Stimulated activated CD8-positive, alpha-beta memory T cell treated with anti-CD3 and anti-CD28 coated beads, Interleukin-4, amount 100 ng/mL, for 1 hour (primary cell): ENCODE data around the gene PTAR1.
"Not testable (repeated sequence)": the region's sequence is repeated elsewhere in the genome, so short reads cannot be mapped to it uniquely, and the experiment has no call there.

Source experiments
- DNase-seq, 2 donors: peaks; one replicate each; pipeline ENCODE4 v3.0.0-alpha.2; 2020; ENCODE audit warnings: low read depth in 2 of 2, low spot score in 1 of 2

Gene PTAR1, protein sequence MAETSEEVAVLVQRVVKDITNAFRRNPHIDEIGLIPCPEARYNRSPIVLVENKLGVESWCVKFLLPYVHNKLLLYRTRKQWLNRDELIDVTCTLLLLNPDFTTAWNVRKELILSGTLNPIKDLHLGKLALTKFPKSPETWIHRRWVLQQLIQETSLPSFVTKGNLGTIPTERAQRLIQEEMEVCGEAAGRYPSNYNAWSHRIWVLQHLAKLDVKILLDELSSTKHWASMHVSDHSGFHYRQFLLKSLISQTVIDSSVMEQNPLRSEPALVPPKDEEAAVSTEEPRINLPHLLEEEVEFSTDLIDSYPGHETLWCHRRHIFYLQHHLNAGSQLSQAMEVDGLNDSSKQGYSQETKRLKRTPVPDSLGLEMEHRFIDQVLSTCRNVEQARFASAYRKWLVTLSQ

DNA sequence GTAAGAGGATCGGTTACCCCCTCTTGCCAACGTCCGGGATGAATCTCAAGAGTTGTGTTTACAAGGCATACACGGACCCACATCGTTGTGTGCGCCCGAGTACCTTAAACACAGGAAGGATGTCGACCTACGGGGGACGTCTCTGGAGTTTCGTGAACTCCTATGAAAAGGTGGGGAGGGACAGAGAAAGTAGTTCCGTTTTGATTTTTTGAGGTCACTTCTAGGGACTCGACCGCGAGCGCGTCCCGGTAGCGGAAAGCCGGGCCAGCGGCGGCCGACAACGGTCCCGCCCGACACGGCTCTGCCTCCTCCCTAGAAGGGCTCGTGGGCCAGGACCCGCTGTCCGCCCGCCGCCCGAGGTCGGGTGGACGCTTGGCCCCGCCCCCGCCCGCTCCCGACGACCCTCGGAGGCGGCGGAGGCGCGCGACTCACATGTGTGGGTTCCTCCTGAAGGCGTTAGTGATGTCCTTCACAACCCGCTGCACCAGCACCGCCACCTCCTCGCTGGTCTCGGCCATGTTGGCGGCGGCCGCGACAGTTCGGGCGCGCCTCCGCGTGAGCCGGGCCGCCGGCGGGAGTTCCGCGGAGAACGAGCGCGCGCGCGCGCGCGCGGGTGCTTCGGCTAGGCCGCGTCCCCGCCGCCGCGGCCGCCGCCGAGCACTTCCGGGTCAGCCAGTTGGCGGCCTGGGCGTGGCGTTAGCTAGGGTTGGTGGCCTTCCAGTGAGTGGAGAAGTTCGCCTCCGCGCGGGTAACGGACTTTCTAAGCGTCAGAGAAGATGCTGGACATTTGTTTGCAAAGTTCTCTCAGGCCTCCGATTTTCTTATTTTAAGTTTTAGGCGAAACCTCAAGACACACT lies at the start of gene PTAR1:
TSS of gene PTAR1 (minus strand) at position 591 of the 857 bp plus-strand sequence. CDS start at position 518, 73 bp downstream.
- peak; percentile 66 to 79 for DNase-seq

DNA sequence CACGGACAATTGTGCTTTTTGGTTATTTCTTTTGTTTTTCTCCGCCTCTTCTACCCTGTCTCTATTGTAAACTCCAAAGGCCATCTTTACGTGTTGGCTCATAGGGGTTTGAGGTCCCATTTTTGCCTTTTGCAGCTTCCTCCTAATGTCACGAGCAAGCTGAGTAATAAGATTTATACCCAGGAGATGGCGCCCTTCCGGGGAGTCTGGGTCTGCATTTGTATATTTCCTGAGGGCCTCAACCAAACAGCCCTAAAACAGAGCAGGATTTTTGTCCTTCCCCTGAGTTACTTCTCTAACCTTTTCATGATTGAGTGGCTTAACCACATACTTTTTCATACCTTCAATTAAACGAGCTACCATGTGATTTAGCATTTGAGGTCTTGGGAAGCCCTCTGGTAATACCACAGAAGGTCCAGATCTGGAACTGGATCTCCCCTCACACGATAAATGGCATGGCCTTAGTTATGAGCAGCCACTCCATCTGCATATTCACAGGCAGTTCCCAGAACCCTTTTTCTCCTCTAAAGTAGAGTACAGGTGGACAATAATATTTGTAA lies 49.6 kb upstream of the PTAR1 start:
- DNase-seq = no peak

DNA sequence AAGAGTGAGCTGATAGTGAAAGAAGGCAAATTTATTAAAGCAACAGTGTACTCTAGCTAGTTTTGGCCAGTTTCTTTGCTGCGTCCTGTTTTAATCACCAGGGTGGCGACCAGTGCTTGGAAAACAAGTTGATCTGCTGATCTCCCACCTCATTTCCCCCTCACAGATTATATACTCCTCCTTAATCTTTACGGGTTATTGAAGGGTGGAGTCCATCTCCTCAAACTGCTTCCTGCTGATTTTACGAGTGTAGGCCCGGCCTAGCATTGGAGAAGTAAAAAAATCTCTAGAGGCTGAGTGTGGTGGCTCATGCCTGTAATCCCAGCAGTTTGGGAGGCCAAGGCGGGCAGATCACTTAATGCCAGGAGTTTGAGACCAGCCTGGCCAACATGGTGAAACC lies 46.8 kb upstream of the PTAR1 start:
- DNase-seq = no peak

DNA sequence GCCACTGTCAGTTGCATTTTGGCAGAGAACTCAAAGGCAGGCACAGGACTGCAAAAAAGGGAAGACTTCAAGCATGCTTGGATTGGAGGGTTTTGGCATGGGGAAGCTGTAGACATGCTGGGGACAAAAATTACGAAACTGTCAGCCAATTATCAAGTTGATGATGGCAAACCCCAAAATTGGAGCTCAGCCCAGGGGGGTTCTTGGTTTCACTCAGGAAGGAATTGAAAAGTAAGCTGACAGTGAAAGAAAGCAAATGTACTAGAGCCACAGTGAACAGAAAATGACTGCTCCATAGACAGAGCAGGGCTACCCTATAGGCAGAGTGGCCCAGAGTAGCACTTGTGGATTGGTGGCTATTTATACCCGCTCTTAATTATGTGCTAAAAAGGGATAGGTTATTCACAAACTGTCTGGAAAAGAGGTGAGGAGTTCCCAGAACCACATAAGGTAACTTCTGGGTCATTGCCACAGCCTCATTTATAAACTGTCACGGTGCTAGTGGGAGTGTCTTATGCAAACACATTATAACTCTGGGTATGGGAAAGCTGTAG lies 46.2 kb upstream of the PTAR1 start:
- no peak for DNase-seq

DNA sequence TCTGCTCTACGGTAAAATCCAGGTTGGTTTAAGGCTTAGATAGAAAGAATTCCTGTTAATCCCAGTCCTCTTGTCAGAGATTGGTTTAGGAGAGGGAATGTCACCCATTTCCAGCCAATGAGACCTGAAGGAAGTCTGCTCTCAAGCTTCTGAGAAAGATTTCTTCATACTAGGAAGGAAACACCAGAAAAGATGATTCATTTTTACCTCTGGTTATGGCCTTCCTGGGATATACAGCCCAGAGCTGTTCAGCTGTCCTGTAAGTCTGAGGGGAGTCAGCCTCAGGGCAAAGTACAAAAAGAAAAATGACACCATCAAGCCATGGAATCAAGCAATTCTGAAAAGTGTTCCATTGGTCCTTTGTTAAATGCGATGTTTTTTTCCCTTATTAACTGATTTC lies 42.2 kb upstream of the PTAR1 start:
- no peak for DNase-seq

DNA sequence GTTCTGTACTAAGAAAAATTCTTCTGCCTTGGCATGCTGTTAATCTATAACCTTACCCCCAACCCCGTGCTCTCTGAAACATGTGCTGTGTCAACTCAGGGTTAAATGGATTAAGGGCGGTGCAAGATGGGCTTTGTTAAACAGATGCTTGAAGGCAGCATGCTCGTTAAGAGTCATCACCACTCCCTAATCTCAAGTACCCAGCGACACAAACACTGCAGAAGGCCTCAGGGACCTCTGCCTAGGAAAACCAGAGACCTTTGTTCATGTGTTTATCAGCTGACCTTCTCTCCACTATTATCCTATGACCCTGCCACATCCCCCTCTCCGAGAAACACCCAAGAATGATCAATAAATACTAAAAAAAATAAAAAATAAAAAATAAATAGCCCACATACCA lies 40.2 kb upstream of the PTAR1 start:
- not testable (repeated sequence) for DNase-seq

DNA sequence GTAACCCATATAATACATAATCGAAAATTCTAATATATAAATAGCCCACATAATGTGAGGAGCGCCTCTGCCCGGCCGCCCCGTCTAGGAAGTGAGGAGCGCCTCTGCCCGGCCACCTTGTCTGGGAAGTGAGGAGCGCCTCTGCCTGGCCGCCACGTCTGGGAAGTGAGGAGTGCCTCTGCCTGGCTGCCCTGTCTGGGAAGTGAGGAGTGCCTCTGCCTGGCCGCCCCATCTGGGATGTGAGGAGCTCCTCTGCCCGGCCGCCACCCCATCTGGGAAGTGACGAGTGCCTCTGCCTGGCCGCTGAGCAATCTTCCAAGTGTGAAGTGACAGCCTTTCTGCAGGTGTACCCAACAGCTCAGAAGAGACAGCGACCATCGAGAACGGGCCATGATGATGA lies 39.7 kb upstream of the PTAR1 start:
- not testable (repeated sequence) for DNase-seq

DNA sequence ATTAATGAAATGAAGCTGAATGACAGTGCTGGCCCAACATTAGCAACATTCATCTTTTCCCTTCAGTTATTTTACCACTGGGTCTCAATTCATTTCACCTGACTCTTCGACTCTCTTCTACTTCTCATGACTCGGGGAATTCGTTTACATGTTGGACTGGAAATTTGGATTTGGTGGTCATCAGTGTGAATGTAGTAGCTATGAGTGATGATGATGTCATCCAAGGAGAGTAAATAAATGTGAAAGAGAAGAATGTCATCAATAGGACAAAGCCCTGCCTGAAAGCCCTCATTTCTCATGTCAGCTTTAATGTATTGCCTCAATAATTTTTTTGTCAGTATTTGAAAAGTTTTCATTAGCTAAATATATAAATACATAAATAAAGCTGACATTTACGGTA lies 38.9 kb upstream of the PTAR1 start:
- DNase-seq = no peak

DNA sequence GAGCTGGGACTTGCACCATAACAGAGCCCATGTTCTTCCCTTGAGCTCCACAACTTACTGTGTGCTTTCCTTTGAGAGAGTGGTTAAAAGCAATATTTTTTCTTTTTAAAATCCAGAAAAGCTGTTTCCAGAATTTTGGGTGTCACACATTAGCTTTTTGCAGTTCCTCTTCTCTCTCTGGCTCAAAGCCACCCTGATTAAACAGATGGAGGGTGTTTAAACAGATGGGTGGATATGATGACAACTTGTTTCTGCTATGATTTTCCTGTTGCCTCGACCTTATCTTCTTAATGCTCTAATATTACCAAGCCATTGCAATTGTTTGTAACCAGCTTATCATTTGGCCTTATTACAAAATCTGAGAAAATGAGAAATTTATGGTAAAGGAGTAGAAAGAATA lies 37.9 kb upstream of the PTAR1 start:
- no peak for DNase-seq

DNA sequence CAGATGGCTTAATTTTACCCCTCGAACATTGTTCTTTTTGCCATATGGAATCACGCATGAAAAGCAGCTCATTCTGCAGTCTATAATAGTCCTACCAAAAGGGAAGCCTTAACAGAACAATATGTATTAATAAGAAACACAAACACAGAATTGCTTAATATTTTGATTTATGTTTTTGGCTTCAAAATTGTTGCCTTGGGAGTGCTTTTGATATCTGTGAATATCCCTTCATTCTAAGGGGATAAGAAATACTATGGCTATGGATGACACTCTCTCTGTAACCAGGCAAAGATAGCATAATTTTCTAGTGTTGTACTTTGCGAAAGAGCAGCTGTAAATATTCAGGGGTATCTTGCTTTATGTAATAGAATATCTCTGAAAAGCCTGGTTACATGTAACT lies 34.5 kb upstream of the PTAR1 start:
- no peak for DNase-seq

DNA sequence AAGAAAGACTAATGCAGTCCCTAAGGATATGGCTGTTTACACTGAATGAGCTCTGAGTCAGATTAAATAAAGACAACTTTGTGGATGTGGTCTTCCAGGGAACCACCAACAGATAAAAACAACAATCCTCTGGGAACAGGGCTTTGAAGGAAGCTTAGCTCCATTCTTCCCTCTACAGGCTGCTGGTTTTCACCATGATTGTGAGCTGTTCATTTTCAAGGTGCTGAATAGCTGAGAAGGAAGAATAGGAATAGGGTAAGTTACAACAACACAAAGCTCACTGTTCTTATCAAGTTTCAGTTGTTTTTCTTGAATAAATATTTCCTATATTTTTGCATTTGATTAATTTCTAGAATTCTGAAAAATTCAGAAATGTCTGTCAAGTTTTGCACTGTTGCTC lies 25.9 kb upstream of the PTAR1 start:
- no peak for DNase-seq

DNA sequence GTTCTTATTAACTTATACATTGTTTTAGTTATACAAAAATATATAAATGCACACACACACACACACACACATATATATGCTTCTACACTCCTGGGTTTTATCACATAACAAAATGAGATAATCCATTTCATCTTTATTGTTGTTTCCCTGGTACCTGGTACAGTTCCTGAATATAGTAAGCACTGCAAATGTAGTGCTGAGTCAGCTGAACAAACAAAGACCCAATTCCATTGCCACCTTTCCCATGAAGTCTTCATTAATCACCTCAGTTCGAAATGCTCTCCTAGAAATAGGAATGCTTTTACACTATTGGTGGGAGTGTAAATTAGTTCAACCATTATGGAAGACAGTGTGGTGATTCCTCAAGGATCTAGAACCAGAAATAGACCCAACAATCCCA lies 13.4 kb upstream of the PTAR1 start:
- no peak for DNase-seq

DNA sequence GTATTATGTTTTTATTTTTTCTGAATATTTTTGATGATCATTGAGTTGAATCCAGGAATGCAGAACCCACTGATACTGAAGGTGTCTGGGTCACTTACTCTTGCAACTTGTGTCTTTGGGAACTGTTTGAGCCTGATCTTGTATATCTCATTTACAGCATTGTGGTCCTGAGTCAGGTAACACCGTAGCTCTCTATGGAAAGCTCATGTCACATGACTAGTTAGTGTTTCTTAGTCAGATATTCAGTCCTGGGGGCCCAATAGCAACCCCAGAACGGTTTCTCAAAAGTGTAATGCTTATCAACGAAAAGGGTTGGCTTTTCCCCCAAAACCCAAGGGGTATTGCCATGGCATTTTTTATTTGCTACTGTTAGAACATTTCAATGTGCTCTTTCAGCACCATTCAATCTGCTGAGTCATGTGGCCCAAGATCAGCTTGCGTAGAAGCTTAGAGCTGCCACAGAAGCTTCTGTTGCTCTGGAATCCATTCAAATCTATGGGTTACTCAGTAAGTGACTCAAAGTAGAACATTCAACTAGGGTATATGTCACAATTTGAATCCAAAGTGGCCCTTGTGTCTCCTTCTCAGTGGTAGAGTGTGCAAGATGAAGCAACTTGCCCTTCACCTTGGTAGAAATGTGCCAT lies 12.1 kb upstream of the PTAR1 start:
- no peak for DNase-seq

DNA sequence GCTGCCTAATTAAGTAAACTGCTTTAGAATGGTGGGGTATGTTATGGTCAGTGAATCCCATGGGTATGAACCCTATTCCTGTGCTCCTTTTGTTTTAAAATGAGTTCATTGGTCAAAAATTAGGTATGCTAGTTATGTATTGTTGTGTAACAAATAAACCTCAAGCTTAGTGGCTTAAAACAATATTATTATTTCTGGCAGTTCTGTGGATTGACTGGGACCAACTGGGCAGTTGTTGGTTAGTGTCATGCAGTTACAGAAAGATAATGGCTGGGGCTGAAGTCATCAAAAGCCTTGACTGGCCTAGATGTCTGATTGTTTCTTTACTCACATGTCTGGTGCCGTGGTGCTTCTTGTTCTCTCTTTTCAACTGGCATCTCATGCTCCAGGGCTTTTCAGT lies 8.9 kb upstream of the PTAR1 start:
- DNase-seq = no peak

DNA sequence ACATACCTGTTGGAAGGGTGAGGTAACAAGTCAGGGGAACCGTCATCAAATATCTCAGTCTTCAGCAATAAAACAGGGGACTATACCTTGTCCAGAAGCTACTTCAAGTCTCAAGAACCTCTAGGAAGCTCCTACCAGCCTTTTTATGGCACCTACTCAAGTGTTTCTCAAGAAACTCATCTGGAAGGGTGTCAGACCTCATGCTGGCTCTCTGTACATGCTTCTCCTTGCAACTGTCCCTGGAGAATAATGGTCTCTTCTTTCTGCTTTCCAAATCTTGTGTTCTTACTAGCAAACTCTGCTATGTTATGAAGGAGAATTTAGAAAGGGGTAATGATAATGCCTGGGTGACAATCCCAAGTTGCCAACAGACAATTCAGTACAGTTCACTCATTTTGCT lies 8.3 kb upstream of the PTAR1 start:
- no peak for DNase-seq

DNA sequence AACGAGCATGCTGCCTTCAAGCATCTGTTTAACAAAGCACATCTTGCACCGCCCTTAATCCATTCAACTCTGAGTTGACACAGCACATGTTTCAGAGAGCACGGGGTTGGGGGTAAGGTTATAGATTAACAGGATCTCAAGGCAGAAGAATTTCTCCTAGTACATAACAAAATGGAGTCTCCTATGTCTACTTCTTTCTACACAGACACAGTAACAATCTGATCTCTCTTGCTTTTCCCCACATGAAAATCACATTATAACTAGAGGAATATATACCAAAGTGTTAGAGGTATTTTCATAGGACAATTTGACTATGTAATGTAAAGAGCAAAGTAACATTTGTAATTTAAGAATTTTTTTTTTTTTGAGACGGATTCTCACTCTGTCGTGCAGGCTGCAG lies 4.1 kb upstream of the PTAR1 start:
- not testable (repeated sequence) for DNase-seq

DNA sequence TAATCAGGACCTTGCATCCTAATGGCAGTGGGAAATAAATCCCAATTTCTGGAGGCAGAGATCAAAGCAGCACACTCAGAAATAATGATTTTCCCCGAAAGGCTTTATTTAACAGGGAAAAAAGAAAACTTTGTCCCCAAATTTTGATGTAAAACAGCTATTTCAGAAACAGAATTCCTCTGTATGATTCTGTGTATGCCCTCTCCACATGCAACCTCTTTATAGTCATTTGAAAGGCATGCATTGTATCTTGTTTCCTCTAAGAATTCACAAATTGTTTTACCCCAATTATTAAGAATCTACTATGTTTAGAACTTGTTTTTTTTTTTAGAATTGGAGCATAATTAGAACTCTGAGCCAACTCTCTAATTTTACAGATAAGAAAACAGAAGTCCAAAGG lies 2.7 kb upstream of the PTAR1 start:
- no peak for DNase-seq

DNA sequence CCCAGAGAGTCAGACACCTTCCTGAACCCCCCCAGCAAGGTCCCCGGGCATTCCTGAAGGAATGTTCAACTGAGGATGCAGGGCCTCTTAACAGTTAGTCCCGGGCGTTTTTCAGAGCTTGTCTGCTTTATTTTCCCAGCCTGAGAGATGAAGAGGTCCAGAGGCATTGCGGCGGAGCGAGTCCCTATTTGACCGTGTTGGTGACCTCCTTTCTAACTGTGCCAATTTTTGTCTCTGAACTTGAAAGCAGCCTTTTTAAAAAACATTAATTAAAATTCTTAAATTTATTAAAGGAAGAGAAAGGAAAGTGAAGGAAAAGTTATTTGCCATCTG lies 433 bp upstream of the PTAR1 start:
- no peak for DNase-seq

DNA sequence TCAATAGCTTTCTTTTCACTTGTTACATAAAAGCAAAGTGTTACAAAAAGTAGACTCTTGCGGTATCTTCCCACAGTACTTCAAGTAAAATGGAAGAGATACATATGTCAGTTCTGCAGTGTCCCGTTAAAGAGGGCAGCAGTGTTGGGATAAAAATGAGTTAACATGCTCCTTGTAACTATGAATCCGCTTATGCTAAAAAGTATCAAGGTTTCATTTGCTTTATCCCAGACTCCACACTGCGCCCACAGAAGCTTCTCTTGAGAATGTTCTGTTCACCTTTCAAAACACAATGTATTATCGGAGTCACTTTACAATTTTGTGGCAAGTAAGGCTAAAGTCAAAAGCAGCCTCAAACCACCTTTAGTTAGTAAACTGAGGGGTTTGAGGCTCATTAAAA lies 790 bp downstream of the PTAR1 start:
- no peak for DNase-seq

DNA sequence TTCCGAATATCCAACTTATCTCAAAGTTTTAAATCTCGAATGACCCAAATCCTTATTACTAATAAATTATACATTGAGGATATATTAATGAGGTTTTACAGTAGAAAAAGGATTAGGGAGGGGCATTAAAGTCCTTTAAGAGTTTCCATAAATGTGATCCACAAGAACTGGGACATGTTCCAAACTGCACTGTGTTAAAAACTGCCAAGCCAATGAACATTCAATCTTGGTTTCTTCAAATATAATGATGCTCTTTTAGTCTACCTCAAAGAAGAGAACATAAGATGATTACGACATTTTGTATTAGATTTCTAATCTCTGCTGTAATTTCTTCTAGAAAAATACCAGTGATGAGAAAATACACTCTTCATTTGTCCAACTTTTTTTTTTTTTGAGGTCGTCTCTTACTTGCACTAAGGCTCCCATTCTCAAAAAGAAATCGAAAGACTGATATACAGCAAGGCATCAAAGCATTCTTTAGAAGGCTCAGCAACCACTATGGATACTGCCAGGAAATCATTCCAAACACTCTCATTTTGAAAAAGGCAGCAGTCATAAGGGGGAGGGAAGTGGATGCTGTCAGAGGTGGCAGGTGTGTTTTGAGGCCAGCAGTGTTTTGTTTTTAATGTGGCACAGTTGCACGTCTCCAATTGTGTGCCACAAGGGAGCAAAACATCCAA lies 1.7 kb downstream of the PTAR1 start:
- DNase-seq = no peak

DNA sequence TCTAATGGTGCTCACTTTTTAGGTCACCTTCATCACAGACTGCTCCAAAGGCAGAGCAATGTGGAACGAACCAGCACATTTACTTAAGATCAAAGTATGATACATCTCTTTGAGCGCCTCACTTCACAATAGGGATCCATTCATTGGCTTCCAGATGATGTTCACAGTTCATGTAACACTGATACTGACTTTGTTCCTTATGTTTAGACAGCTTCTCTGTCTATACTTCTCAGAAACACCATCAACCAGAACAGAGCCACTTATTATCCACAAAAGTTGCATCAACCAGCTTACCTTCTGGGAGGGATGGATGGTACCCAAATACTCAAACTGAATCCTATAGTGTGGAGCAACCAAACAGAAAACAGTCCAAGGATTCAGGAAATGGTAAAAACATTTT lies 4.6 kb downstream of the PTAR1 start:
- DNase-seq = no peak
